Esophagus muscularis mucosa (tissue), 4 donors: ENCODE data around the gene ZC3H15. TPM values are rescaled to one million over a fixed set of nuclear protein-coding genes. Genes with fewer than 3 reads are reported as not detected.

Source experiments
- DNase-seq: peaks from one replicate; pipeline ENCODE4 v3.0.0-alpha.2; 2017; ENCODE audit errors: extremely low spot score
- H3K27ac ChIP-seq, 4 donors: fragments of 200-600 bp; sonication (generic); replicated peaks in 1 of 4; 1 replicate in 3 of 4; 2 replicates in 1 of 4; pipeline ENCODE4 v1.5.1; 2016 to 2019; ENCODE audit warnings: mild to moderate bottlenecking in 1 of 4
- H3K27me3 ChIP-seq, 4 donors: fragments of 200-600 bp; sonication (generic); one replicate each; pipeline versions ENCODE4 v1.5.1 to v1.6.0; 2016 to 2019
- H3K36me3 ChIP-seq, 4 donors: fragments of 200-600 bp; sonication (generic); one replicate each; pipeline ENCODE4 v1.5.1; 2016 to 2019
- H3K4me1 ChIP-seq, 4 donors: fragments of 200-600 bp; sonication (generic); one replicate each; pipeline ENCODE4 v1.5.1; 2016 to 2019
- H3K4me3 ChIP-seq, 4 donors: fragments of 200-600 bp; sonication (generic); 1 replicate in 2 of 4; 2 replicates in 2 of 4; pipeline ENCODE4 v1.5.1; 2016 to 2019; ENCODE audit warnings: mild to moderate bottlenecking in 4 of 4, moderate library complexity in 1 of 4
- H3K9me3 ChIP-seq, 4 donors: fragments of 200-600 bp; sonication (generic); 1 replicate in 3 of 4; 2 replicates in 1 of 4; pipeline ENCODE4 v1.5.1; 2016 to 2019
- EP300 ChIP-seq: sonication (generic); formaldehyde crosslinking; IDR thresholded peaks from one replicate; pipeline ENCODE4 v1.6.1; 2017; ENCODE audit warnings: antibody characterized with exemption
- POLR2A ChIP-seq: fragments of 450-650 bp; IDR thresholded peaks from one replicate; pipeline ENCODE4 v1.6.1; 2017; ENCODE audit warnings: antibody characterized with exemption, moderate library complexity, mild to moderate bottlenecking, low read depth
- POLR2AphosphoS5 ChIP-seq, 2 donors: sonication (generic); formaldehyde crosslinking; IDR thresholded peaks; one replicate each; pipeline ENCODE4 v1.6.1; 2017; ENCODE audit warnings: antibody characterized with exemption in 2 of 2
- WGBS: methylation state at CpG from one replicate; pipeline ENCODE4 v1.1.5; 2018; 5-methylcytosine and 5-hydroxymethylcytosine counted together
- intact Hi-C: fragments of 100-400 bp; cut with DNase I; formaldehyde crosslinking; loops from one replicate; pipeline ENCODE4 v1.15.1; 2023
- total RNA-seq, 4 donors: library from RNA; depleted of rRNA; stranded (reverse); fragments of >200 nt; gene quantifications; one replicate each; pipeline versions ENCODE4 v1.1.0 to v1.2.1, GENCODE V29; 2016
- TF ChIP-seq, protein P1 (sequence below), 3 experiments: fragments of 200-600 bp in 2 of 3; fragments of 450-650 bp in 1 of 3; sonication (generic) in 2 of 3; IDR thresholded peaks; one replicate each; pipeline ENCODE4 v1.5.1; 2017 to 2019; ENCODE audit warnings: antibody characterized with exemption in 3 of 3, mild to moderate bottlenecking in 2 of 3, moderate library complexity in 1 of 3

ZC3H15 gene
- total RNA-seq, 4 donors from 2014 or later = 57.3 to 70.2 (median 59.1) TPM

DNA sequence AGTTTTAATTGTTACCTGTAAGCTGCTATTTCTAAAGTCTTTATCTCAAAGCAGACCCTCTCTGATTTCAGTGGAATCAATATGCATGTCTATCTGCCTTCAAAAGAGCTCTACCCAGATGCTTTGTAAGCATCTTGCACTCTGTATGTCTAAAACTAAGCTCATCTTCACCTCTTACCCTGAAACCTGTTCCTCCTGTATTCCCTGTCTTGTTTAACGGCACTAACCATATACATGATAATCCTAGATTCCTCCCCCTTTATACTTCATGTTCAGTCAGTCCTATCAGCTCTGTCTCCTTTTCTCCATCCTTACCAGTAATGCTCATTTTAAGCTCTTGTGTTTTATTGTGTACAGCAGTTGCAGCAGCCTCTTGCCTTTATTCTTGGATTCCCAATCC is 12.8 kb downstream of the ZC3H15 start:
- no peak overlapping the region for H3K27ac ChIP-seq
- peaks cover 14 to 78% (median 49%) of the 10 kb centered on the region in 4 donors for H3K36me3 ChIP-seq
- no peak for DNase-seq
- H3K4me3 ChIP-seq = no peak overlapping the region
- H3K4me1 ChIP-seq = peaks cover 0 to 19% (median 3%) of the 10 kb centered on the region in 4 donors
- TF ChIP-seq POLR2AphosphoS5 (IDR thresholded peaks at IDR 0.05) = no peak
- TF ChIP-seq EP300 = no peak
- TF ChIP-seq, protein P1, sequence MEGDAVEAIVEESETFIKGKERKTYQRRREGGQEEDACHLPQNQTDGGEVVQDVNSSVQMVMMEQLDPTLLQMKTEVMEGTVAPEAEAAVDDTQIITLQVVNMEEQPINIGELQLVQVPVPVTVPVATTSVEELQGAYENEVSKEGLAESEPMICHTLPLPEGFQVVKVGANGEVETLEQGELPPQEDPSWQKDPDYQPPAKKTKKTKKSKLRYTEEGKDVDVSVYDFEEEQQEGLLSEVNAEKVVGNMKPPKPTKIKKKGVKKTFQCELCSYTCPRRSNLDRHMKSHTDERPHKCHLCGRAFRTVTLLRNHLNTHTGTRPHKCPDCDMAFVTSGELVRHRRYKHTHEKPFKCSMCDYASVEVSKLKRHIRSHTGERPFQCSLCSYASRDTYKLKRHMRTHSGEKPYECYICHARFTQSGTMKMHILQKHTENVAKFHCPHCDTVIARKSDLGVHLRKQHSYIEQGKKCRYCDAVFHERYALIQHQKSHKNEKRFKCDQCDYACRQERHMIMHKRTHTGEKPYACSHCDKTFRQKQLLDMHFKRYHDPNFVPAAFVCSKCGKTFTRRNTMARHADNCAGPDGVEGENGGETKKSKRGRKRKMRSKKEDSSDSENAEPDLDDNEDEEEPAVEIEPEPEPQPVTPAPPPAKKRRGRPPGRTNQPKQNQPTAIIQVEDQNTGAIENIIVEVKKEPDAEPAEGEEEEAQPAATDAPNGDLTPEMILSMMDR (IDR thresholded peaks at IDR 0.05) = no peak
- TF ChIP-seq POLR2A = no peak
- H3K9me3 ChIP-seq = no peaks in the 10 kb centered on the region
- no peaks in the 10 kb centered on the region for H3K27me3 ChIP-seq
- 39% methylated on average over 1 of the region's 1 CpG for WGBS
- intact Hi-C loops = no loop called here

DNA sequence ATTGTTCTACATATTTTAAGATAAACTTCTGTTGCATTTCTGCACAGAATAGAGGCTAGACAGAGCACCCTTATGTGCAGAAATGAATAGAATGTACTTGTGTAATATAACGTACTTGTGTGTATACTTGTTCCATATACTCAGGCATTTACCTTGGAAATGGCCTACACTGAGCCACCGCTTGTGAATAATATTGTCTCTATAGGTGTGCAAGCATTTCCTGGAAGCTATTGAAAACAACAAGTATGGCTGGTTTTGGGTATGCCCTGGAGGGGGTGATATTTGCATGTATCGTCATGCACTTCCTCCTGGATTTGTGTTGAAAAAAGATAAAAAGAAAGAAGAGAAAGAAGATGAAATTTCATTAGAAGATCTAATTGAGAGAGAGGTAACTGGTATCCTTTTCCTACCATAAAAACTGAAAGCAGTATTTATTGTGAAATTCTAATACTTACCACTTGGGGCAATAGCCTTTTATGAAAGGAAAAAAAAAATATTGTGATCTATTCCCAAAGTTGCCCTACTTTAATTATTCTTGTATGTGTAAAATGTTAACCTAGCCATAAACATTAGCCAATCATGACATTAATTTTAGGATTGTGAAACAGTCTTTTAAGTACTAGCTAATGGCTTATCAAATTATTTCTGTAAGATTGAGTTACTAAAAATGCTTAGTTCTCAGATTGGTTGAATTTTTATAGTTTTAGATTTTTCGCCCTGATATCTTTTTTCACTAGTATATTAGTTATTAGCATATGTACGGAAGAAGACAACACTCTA is 18.0 kb downstream of the ZC3H15 start:
- intact Hi-C loops = loop anchor here (1.0 kb wide), 1 partner anchor 137 kb away; no protein-coding TSS in a partner anchor
- H3K27ac ChIP-seq = no peak overlapping the region

DNA sequence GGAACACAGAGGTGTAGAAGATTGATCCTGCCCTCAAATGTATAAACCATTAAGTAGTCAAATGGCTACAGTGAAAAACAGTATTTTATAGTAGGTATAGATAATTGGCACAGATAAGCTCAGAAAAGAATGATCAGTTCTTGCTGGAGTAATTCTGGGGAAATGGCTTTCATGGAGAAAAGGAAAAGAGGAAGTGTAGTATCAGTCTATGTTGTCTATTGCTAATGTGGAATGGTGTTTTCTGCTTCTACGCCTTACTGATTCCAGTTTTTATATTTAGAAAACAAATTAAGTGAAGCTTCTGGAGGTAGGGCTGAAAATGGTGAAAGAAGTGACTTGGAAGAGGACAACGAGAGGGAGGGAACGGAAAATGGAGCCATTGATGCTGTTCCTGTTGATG is 22.2 kb downstream of the ZC3H15 start:
- intact Hi-C loops = no loop called here
- TF ChIP-seq, protein P1 (IDR thresholded peaks at IDR 0.05) = no peak
- TF ChIP-seq EP300 (no peak), POLR2AphosphoS5 (IDR thresholded peaks at IDR 0.05) (no peak), POLR2A (no peak)
- Histone ChIP-seq H3K27ac (no peak overlapping the region), H3K9me3 (no peaks in the 10 kb centered on the region), H3K4me1 (peaks cover 0 to 8% (median 4%) of the 10 kb centered on the region in 4 donors), H3K4me3 (no peak overlapping the region), H3K36me3 (peaks cover 17 to 82% (median 63%) of the 10 kb centered on the region in 4 donors), H3K27me3 (no peaks in the 10 kb centered on the region)
- DNase-seq = no peak
- 87% methylated on average over 3 of the region's 3 CpGs for WGBS

More for the DNA sequence above, 18.0 kb downstream of the ZC3H15 start:
- Histone ChIP-seq H3K27me3 (no peaks in the 10 kb centered on the region), H3K36me3 (peaks cover 15 to 88% (median 69%) of the 10 kb centered on the region in 4 donors), H3K9me3 (no peaks in the 10 kb centered on the region), H3K4me1 (peaks cover 0 to 11% (median 4%) of the 10 kb centered on the region in 4 donors), H3K4me3 (no peak overlapping the region)
- DNase-seq = no peak
- WGBS = 67% methylated on average over 5 of the region's 5 CpGs
- TF ChIP-seq POLR2AphosphoS5 (IDR thresholded peaks at IDR 0.05) (no peak), EP300 (no peak)
- TF ChIP-seq, protein P1 (IDR thresholded peaks at IDR 0.05) = peak; percentile 61 to 64 (median 62)

DNA sequence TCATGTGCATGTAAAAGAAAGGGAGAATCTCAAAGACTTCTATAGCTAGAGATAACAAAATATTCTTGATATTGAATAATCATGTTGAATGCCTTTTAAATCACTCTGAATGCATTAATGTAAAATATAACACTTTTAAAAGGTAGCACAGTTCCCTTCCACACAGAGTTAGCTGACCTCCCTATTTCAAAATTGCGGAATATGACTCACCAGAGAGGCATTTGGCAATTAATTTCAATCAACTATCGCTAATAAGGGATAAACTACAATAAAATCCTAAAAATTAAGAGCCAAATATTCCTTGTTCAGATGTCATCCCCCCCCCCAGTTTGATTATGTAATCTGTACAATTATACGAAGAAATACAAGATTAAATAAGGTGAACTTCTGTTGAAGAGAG is 29.3 kb downstream of the ZC3H15 start:
- intact Hi-C loops = no loop called here
- TF ChIP-seq, protein P1 (IDR thresholded peaks at IDR 0.05) = no peak
- TF ChIP-seq EP300 = no peak
- no peak for TF ChIP-seq POLR2AphosphoS5 (IDR thresholded peaks at IDR 0.05)
- no peak for TF ChIP-seq POLR2A
- Histone ChIP-seq H3K27ac (no peak overlapping the region), H3K4me1 (peaks cover 0 to 10% (median 0%) of the 10 kb centered on the region in 4 donors), H3K4me3 (no peak overlapping the region), H3K9me3 (no peaks in the 10 kb centered on the region), H3K27me3 (no peaks in the 10 kb centered on the region), H3K36me3 (peaks cover 0 to 36% (median 14%) of the 10 kb centered on the region in 4 donors)
- 83% methylated on average over 3 of the region's 3 CpGs for WGBS
- DNase-seq = no peak
